Fibroblast of skin of back (primary cell): Measurements from ENCODE around the gene LRRC43. TPM values are rescaled to one million over a fixed set of nuclear protein-coding genes. Genes with fewer than 3 reads are reported as not detected.

Experiments
- DNase-seq: peaks from one replicate; pipeline ENCODE4 v3.0.0-alpha.2; 2013
- polyA plus RNA-seq, 2 experiments: library from polyadenylated mRNA; unstranded; fragments of 120-200 nt; gene quantifications; one replicate each; pipeline ENCODE4 v1.2.1, GENCODE V29; 2013; ENCODE audit not compliant: insufficient read length in 2 of 2

LRRC43 gene, protein sequence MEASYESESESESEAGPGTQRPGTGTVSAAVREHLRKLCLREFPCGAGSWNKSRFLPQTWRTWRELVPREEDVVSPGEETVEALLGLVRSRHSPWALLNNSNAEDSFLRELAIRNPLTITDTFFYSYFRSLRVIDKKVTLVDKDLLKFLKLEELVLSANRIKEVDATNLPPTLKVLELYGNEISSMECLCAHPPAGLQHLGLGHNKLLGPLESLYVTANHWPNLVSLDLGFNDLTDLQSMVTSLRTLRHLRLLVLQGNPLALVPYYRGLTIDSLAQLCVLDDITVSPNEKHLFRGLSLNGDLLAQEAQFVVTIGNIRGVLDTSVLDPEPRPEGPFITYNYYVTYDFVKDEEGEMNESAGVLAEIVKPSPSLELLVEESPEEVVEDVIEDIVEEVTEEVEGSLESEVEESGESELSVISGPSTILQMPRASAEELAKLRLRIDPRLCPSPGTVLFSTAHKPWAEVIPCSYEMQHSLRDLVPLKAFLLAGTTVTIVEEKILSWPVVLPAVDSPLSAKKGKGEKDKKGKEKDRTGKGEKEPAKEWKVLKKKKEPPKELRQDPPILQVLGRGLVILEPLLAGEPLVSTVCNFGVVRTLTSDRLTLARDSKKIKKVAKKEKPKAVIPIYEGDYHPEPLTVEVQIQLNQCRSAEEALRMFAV
- polyA plus RNA-seq (2013, experiment 1 of 2; ENCODE audit: insufficient read length), result 0.43 TPM
- polyA plus RNA-seq (2013, experiment 2 of 2; ENCODE audit: insufficient read length), result 0.25 TPM

- DNase-seq, result peak; percentile 23
Measured at GRCh38 chr12:122182887-122183587, at the start of gene LRRC43. Gene LRRC43, plus strand, starts transcription at chr12:122183123. Its CDS starts 22 bp downstream, at chr12:122183145.

GRCh38 chr12:122133192-122133950 lies 49.6 kb upstream of the LRRC43 start:
- no peak for DNase-seq

DNA sequence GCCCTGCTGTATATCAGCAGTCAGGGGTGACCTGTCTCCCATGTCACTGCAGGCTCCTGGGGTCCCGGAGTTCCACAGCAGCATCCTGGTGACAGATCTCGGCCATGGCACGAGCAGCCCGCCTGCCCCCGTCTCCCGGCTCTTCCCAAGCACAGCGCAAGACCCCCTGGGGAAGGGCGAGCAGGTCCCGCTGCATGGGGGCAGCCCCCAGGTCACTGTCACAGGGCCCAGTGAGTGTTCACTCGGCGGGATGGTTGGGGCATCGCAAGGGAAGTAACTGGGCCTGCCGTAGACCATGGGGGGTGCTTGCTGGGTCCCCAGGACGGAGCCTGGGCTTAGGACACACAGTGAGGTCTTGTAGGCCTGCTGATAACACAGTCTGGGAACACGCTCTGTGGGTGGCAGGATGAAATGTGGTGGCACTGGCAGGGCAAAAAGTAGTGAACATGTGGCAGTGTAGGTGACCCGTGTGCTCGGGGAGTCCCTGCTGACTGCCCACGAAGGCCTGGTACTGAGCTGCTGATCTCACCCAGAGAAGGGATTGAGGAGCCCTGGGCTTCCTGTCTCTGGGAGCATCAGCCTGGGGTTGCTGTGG lies 47.4 kb upstream of the LRRC43 start:
- no peak for DNase-seq

GRCh38 chr12:122137229-122137628 lies 45.7 kb upstream of the LRRC43 start:
- no peak for DNase-seq

GRCh38 chr12:122137681-122138080 lies 45.2 kb upstream of the LRRC43 start:
- no peak for DNase-seq

DNA sequence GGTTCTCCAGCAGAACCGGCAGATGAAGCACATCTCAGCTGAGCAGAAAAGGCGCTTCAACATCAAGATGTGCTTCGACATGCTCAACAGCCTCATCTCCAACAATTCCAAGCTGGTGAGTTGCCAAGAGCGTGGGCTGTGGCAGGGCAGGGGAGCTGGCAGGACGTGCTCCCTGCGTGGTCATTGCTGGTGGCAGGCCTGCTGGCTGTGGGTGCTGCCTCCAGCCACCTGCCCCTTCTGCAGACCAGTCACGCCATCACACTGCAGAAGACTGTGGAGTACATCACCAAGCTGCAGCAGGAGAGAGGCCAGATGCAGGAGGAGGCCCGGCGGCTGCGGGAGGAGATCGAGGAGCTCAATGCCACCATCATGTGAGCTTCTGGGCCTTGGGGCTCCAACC lies 44.7 kb upstream of the LRRC43 start:
- DNase-seq, result no peak

DNA sequence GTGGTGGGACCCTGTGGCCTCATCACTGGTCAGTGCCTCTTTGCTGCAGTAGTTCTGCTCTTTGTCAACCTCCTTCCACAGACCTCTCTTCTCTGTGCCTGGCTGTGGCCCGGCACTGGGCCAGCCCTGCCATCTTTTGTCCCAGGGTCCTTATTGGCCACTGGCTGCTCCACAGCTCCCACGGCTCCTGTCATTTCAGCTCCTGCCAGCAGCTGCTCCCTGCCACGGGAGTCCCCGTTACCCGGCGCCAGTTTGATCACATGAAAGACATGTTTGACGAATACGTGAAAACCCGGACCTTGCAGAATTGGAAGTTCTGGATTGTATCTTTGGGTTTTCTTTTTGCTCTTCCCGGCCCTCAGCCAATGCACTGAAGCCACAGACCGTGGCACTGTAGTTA lies 44.3 kb upstream of the LRRC43 start:
- DNase-seq, result no peak

GRCh38 chr12:122139266-122139665 lies 43.7 kb upstream of the LRRC43 start:
- DNase-seq, result no peak

DNA sequence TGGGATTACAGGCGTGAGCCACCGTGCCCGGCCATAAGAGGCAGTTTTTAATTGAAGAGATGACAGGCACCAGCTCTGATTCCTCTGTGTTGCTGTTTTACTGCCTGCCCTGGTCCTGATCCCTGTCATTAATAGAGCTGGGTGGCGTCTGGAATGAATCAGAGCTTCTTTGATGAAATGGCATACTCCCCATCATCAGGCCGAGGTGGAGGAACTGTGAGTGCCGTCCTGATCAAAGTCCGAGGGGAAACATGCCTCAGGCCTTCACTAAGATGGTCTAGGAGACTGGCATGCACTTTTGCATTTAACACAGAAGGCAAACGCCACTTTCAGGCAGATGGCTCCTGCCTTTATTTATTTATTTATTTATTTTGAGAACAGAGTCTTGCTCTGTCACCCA lies 43.0 kb upstream of the LRRC43 start:
- DNase-seq, result no peak

- no peak for DNase-seq
Measured at GRCh38 chr12:122140467-122141257, 42.3 kb upstream of the LRRC43 start.

DNA sequence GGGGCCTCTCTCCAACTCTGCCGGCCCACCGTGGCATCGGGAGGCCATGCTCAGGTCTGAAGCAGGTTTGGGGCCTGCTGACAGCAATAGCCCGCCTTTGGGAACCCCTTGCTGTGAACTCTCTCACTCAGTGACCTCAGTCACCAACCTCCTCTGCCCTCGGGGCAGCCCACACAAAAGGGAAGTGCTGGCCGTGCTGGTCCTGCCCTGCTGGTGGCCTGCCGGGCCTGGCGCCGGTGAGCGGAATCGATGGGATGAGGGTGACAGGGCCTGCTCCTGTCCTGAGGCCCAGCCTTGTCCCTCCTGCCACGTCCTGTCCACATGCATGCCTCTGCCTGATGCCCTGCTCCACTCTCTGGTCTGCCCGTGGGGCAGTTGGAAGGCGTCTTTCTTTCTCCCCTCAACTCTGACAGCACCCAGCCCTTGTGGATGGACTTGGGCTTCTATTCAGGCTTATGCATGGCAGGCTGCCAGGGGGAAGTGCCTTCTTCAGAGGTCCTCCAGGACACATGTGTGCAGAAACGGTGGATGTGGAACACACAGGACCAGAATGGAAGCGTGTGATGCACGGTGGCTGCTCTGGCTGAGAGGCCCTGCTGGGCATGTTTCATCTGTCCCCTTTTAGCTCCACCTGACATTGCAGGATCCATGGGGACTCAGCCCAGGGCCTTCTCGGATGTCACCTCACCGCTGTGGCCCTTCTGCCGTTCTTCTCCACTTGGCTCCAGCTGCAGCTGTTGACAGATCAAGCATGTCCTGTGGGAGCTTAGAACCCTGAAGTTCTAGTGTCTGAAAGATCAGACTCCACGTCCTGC lies 40.8 kb upstream of the LRRC43 start:
- no peak for DNase-seq

- DNase-seq, result no peak
Measured at GRCh38 chr12:122142857-122143256, 40.1 kb upstream of the LRRC43 start.

DNA sequence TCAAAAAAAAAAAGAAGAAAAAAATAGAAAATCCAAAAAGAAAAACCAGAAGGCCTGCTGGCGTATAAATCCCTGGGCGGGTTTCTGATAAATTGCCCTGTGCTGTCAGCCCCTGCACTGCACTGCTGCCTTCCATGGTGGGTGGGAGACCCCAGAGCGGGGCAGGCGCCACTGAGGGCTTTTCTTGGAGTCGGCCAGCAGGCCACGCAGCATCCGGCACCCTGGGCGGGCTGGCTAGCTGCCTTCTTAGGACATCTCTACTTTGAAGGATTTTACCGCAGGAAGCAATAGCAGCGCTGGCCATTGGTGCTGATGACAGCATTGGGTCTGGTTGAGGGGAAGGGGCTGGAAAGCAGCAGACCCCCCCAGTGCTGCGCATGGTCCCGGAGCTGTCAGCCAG lies 38.0 kb upstream of the LRRC43 start:
- DNase-seq, result no peak

DNA sequence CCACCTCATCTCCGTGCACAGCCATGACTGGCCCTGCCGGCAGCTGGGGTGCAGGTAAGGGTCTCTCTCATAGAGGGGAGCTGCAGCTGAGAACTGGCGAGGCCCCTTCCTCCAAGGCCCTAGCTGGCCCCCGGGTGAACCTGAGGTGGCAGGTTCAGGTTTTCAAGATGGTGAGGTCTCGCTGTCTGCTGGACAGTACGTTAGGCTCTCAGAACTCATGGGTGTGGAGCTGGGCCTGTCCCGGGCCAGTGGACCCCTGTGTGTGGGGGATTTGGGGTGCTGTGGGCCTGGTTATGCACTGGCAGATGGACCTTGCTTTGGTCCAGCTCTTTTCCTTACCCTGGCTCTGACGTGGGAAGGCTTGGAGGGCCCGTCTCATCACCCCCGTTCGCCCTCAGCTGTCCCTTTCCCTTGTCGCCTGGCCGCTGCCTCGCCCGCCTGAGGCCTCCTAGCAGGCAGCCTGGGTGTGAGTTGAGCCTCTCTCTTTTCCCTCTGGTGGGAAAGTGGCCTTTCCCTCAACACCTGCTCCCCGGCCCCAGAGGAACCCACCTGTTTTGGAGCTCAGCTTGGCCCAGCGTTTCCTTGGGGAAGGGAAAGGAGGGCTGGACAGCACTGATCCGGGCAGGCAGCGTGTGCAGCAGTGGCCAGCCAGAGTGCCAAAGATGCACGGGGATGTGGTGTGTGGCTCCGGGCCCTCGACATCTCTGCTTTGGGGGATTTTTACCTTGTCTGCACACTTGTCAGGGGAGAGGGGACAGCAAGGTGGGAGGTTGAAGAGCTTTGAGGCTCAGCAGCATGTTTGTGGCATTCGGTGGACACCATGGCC lies 37.2 kb upstream of the LRRC43 start:
- DNase-seq, result no peak

- DNase-seq, result no peak
Measured at GRCh38 chr12:122147514-122148290, 35.2 kb upstream of the LRRC43 start.

- no peak for DNase-seq
Measured at GRCh38 chr12:122148657-122149056, 34.3 kb upstream of the LRRC43 start.

GRCh38 chr12:122150127-122150681 lies 32.7 kb upstream of the LRRC43 start:
- no peak for DNase-seq

- no peak for DNase-seq
Measured at GRCh38 chr12:122152754-122153153, 30.2 kb upstream of the LRRC43 start.
